HG03457 (cell line): Measurements from ENCODE around the gene RABL2B.

Experiments used
- ATAC-seq: cut with Tn5 transposase; IDR thresholded peaks from one replicate; pipeline ENCODE4 v1.9.1; 2021; ENCODE audit warnings: moderate number of reproducible peaks; ENCODE audit not compliant: unreplicated experiment

RABL2B gene

DNA sequence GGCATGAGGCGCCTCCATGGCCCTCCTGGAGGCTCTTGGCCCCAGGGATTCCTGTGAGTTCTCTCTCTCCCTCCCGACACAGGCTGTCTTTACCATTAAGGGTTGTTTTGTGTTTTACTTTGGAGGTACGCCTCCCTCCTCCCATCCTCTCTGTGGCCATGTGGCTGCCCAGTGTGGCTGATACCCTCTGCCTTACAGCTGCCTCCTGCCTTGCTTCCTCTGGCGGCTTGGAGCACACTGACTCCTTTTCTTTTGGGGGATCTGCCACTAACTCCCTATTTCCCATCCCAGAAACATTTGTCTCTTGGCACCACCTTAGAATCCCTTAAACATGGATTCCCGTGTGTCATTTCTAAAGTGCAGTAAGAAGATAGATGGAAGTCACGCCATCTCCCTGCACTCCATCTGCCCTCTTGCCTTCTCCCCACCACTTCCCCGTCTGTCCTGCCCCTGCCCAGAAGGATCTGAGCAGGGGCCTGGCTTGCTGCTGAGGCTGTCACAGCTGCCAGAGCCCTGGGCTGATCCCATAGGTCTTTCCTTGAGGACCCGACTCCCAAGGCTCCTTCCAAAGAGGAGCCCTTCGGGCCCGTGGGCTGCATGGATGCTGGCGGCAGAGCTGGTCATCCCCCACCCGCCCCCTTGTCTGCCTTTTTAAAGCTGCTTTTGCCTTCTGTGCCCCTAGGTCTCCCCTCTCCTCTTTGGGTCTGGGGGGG lies 60.6 kb downstream of the RABL2B start:
- ATAC-seq, result no peak

DNA sequence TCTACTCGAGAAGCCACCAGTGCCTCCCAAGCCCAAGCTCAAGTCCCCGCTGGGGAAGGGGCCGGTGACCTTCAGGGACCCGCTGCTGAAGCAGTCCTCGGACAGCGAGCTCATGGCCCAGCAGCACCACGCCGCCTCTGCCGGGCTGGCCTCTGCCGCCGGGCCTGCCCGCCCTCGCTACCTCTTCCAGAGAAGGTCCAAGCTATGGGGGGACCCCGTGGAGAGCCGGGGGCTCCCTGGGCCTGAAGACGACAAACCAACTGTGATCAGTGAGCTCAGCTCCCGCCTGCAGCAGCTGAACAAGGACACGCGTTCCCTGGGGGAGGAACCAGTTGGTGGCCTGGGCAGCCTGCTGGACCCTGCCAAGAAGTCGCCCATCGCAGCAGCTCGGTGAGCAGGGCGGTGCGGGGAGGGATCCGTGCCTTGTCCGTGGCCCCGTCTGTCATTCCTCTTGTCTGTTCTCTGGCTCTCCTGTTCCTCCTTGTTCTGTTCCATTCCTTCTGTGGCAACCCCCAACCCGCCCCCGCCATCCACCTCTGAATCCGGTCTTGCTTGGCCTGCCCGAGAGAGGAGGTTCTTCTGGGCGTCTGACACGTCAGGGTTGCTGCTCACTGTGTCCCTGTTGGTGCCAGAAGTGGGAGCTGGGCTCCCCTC lies 61.3 kb downstream of the RABL2B start:
- ATAC-seq, result no peak

DNA sequence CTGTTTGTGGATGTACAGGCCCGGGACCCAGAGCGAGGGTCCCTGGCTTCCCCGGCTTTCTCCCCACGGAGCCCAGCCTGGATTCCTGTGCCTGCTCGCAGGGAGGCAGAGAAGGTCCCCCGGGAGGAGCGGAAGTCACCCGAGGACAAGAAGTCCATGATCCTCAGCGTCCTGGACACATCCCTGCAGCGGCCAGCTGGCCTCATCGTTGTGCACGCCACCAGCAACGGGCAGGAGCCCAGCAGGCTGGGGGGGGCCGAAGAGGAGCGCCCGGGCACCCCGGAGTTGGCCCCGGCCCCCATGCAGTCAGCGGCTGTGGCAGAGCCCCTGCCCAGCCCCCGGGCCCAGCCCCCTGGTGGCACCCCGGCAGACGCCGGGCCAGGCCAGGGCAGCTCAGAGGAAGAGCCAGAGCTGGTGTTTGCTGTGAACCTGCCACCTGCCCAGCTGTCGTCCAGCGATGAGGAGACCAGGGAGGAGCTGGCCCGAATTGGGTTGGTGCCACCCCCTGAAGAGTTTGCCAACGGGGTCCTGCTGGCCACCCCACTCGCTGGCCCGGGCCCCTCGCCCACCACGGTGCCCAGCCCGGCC lies 62.1 kb downstream of the RABL2B start:
- no peak for ATAC-seq

DNA sequence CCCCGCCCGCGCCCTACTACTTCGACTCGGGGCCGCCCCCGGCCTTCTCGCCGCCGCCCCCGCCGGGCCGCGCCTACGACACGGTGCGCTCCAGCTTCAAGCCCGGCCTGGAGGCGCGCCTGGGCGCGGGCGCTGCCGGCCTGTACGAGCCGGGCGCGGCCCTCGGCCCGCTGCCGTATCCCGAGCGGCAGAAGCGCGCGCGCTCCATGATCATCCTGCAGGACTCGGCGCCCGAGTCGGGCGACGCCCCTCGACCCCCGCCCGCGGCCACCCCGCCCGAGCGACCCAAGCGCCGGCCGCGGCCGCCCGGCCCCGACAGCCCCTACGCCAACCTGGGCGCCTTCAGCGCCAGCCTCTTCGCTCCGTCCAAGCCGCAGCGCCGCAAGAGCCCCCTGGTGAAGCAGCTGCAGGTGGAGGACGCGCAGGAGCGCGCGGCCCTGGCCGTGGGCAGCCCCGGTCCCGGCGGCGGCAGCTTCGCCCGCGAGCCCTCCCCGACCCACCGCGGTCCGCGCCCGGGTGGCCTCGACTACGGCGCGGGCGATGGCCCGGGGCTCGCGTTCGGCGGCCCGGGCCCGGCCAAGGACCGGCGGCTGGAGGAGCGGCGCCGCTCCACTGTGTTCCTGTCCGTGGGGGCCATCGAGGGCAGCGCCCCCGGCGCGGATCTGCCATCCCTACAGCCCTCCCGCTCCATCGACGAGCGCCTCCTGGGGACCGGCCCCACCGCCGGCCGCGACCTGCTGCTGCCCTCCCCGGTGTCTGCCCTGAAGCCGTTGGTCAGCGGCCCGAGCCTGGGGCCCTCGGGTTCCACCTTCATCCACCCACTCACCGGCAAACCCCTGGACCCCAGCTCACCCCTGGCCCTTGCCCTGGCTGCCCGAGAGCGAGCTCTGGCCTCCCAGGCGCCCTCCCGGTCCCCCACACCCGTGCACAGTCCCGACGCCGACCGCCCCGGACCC lies 62.9 kb downstream of the RABL2B start:
- ATAC-seq, result no peak

DNA sequence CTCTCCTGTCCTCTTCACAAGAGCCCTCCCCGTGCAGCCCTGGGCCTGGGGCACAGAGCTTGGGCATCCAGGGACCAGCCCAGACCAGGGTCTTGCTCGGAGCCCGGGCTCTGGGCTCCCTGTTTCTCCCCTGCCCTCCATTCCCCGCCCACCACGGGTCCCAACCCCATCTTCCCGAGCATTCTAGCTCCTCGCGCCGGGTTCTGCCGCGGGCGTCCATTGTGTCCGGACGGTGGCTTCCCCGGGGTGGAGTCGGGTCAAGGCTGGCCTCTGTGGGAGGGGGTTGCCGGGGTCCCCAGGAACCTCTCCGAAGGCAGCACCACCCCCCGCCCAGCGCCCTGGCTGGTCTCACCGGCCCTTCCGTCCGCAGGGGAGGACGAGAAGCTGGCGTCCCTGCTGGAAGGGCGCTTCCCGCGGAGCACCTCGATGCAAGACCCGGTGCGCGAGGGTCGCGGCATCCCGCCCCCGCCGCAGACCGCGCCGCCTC lies 63.6 kb downstream of the RABL2B start:
- ATAC-seq, result no peak

DNA sequence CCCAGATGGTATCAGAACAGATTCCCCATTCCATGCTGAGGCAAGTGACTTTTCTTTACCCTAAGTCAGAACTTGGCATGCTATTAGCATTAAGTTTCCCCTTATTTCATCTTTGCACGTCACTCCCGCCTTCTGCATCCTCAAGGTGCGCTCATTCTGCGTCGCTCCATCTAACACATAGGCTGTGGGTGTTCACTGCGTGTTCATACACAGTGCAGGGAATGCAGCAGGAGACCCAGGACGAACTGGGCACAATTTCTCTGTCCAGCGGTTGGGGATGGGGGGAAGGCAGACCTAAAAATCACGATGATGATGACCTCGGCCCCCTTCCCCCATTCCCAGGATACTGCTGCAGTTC lies 65.1 kb downstream of the RABL2B start:
- no peak for ATAC-seq

DNA sequence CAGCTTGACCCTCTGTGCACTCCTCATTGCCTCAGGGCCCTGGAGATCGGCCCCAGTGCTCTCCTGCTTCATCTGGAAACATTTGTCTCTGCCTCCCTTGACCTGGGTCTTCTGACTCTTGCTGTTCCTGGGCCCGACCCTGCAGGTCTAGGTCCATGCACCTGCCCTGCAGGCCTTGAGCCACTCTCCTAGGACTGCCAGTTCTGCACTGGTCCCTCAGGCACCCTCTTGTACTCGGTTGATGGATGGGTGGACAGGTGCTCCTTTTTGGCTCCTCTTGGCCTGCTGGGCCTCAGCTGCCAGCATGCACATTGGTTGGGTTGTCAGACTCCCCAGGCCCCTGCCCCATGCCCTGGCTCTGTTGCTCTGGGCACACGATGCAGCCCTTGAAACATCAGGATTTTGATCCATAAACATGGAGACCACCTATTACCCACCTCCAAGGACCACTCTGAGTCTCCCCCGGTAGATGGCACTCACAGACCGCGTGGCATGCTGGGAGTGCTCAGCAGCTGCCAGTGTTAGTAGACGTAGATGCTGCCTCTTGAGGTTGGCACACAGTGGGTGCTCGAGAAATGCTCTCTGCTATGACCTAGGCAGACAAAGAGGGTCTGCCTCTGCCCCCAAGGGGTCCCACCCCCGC lies 65.6 kb downstream of the RABL2B start:
- no peak for ATAC-seq
